OCI-LY3 (cell line): ENCODE results near the gene CHRM4.
"Not testable (repeated sequence)": the region's sequence is repeated elsewhere in the genome, so short reads cannot be mapped to it uniquely, and the experiment has no call there.

ENCODE experiments used
- H2AFZ ChIP-seq: fragments of 200-600, 300-600 bp; shearing (Covaris generic); 2 replicates; pipeline ENCODE4 v1.6.0; 2014; ENCODE audit warnings: antibody characterized with exemption, low read depth, low read length
- H3K27ac ChIP-seq: fragments of 200-600, 300-600 bp; sonication (generic); 2 replicates; pipeline ENCODE4 v1.5.1; 2014; ENCODE audit warnings: mild to moderate bottlenecking, low read length, moderate library complexity, mixed read lengths
- H3K27me3 ChIP-seq: fragments of 200-600, 300-600 bp; sonication (generic); 2 replicates; pipeline ENCODE4 v1.6.1; 2014; ENCODE audit warnings: low read depth, low read length, mixed read lengths
- H3K36me3 ChIP-seq: fragments of 200-600, 300-600 bp; sonication (generic); replicated peaks from 2 replicates; pipeline ENCODE3; 2014; ENCODE audit warnings: low read depth, low read length, mixed read lengths
- H3K4me1 ChIP-seq: fragments of 300-600, 200-600 bp; sonication (generic); 2 replicates; pipeline ENCODE4 v1.6.1; 2014; ENCODE audit warnings: low read length, mixed read lengths
- H3K4me2 ChIP-seq: fragments of 200-600, 300-600 bp; sonication (generic); 2 replicates; pipeline ENCODE4 v1.6.1; 2014; ENCODE audit warnings: low read length, mixed read lengths
- H3K4me3 ChIP-seq: fragments of 300-600, 200-600 bp; sonication (generic); 2 replicates; pipeline ENCODE4 v1.5.1; 2014; ENCODE audit warnings: antibody characterized with exemption, mild to moderate bottlenecking, low read length, moderate library complexity
- H3K79me2 ChIP-seq: fragments of 300-600, 200-600 bp; shearing (Covaris generic); 2 replicates; pipeline ENCODE4 v1.6.1; 2014; ENCODE audit warnings: mild to moderate bottlenecking, low read length, mixed read lengths
- H3K9ac ChIP-seq: fragments of 300-600, 200-600 bp; shearing (Covaris generic); 2 replicates; pipeline ENCODE4 v1.6.0; 2014; ENCODE audit warnings: mild to moderate bottlenecking, low read length, moderate library complexity
- H3K9me3 ChIP-seq: fragments of 200-600, 300-600 bp; shearing (Covaris generic); 2 replicates; pipeline ENCODE4 v1.6.1; 2014; ENCODE audit warnings: low read length, mixed read lengths; ENCODE audit not compliant: insufficient read depth
- H4K20me1 ChIP-seq: fragments of 200-600, 300-600 bp; sonication (generic); 2 replicates; pipeline ENCODE4 v1.6.1; 2016; ENCODE audit warnings: low read length, mixed read lengths; ENCODE audit not compliant: insufficient read depth
- CTCF ChIP-seq: fragments of 200-600, 300-600 bp; sonication (generic); IDR thresholded peaks from 2 replicates; pipeline ENCODE4 v1.5.1; 2014; ENCODE audit warnings: antibody characterized with exemption, low read length, low read depth
- EZH2phosphoT487 ChIP-seq: fragments of 200-600 bp; shearing (Covaris generic); IDR thresholded peaks from 2 replicates; pipeline ENCODE4 v1.6.1; 2018; ENCODE audit warnings: antibody characterized with exemption, mixed run types, low read depth

Gene CHRM4

GRCh38 chr11:46381048-46381818 lies 10.3 kb downstream of the CHRM4 start, which contains the start of gene MDK:
MDK (plus strand) TSS chr11:46381669; CDS start chr11:46382058, 389 bp downstream.
- Histone ChIP-seq H3K79me2 (no peaks in the 10 kb centered on the region), H2AFZ (peak within 1 kb of the TSS; percentile 20; the same call in 1 of the 2 replicates), H3K9ac (peak within 1 kb of the TSS; percentile 70), H3K36me3 (peaks cover 3% of the 10 kb centered on the region), H3K4me2 (peak within 1 kb of the TSS; percentile 98), H3K27ac (no peak within 1 kb of the TSS), H3K9me3 (no peaks in the 10 kb centered on the region), H4K20me1 (no peaks in the 10 kb centered on the region), H3K27me3 (no peaks in the 10 kb centered on the region), H3K4me1 (peaks cover 3% of the 10 kb centered on the region; the same call in 1 of the 2 replicates), H3K4me3 (peak within 1 kb of the TSS; percentile 88)
- TF ChIP-seq EZH2phosphoT487 (no peak), CTCF (no peak)

- Histone ChIP-seq H4K20me1 (no peaks in the 10 kb centered on the region), H3K4me3 (peak overlapping the region; percentile 88), H3K79me2 (no peaks in the 10 kb centered on the region), H3K36me3 (peaks cover 3% of the 10 kb centered on the region), H2AFZ (no peak overlapping the region), H3K9ac (peak overlapping the region; percentile 70), H3K4me1 (peaks cover 3% of the 10 kb centered on the region; the same call in 1 of the 2 replicates), H3K9me3 (no peaks in the 10 kb centered on the region), H3K27ac (no peak overlapping the region), H3K4me2 (peak overlapping the region; percentile 98), H3K27me3 (no peaks in the 10 kb centered on the region)
- TF ChIP-seq CTCF (no peak), EZH2phosphoT487 (no peak)
Measured at GRCh38 chr11:46380340-46381047, 11.1 kb downstream of the CHRM4 start.

- not testable (repeated sequence) for H3K36me3 ChIP-seq, H3K4me2 ChIP-seq, H3K4me1 ChIP-seq, H2AFZ ChIP-seq, H4K20me1 ChIP-seq, H3K27ac ChIP-seq, H3K79me2 ChIP-seq, H3K27me3 ChIP-seq, H3K9ac ChIP-seq, H3K4me3 ChIP-seq, H3K9me3 ChIP-seq
Measured at GRCh38 chr11:46379482-46380293, 11.9 kb downstream of the CHRM4 start.

- Histone ChIP-seq H2AFZ (no peak overlapping the region), H3K4me2 (no peak overlapping the region), H3K27ac (no peak overlapping the region), H3K4me1 (peaks cover 3% of the 10 kb centered on the region; the same call in 1 of the 2 replicates), H4K20me1 (no peaks in the 10 kb centered on the region), H3K9me3 (no peaks in the 10 kb centered on the region), H3K27me3 (no peaks in the 10 kb centered on the region), H3K9ac (no peak overlapping the region), H3K36me3 (peaks cover 3% of the 10 kb centered on the region), H3K79me2 (no peaks in the 10 kb centered on the region), H3K4me3 (no peak overlapping the region)
- TF ChIP-seq CTCF (no peak), EZH2phosphoT487 (no peak)
Measured at GRCh38 chr11:46378811-46379481, 12.6 kb downstream of the CHRM4 start.
